Naive thymus-derived CD4-positive, alpha-beta T cell (primary cell): Measurements from ENCODE around the gene DGCR2. TPM values are rescaled to one million over a fixed set of nuclear protein-coding genes. Genes with fewer than 3 reads are reported as not detected.
"Not testable (repeated sequence)": the region's sequence is repeated elsewhere in the genome, so short reads cannot be mapped to it uniquely, and the experiment has no call there.

Experiments
- ATAC-seq: fragments of 150-1000 bp; cut with Tn5 transposase; 2 replicates; pipeline ENCODE4 v1.10.0; 2021; ENCODE audit warnings: mild to moderate bottlenecking, moderate library complexity
- CTCF ChIA-PET: fragments of 350-600 bp; sonication (Branson Sonifier 250); formaldehyde crosslinking; loops from one replicate; lab custom pipeline; 2021; ENCODE audit warnings: antibody characterized with exemption; lab: Charles Lee
- POLR2A ChIA-PET: fragments of 350-600 bp; sonication (Branson Sonifier 250); formaldehyde crosslinking; loops from one replicate; lab custom pipeline; 2021; ENCODE audit warnings: antibody characterized with exemption, inconsistent platforms; lab: Charles Lee
- DNase-seq, 9 donors: peaks; one replicate each; pipeline versions ENCODE4 v3.0.0 to v3.0.0-alpha.2; 2020 to 2022; ENCODE audit warnings: mixed read lengths in 1 of 9
- H3K27ac ChIP-seq: one replicate; pipeline ENCODE4 v1.7.0; 2013; ENCODE audit warnings: mild to moderate bottlenecking, low read depth, low read length, moderate library complexity
- H3K27me3 ChIP-seq, 2 donors: one replicate each; pipeline ENCODE4 v1.7.0; 2013; ENCODE audit warnings: low read length in 2 of 2, mild to moderate bottlenecking in 2 of 2, moderate library complexity in 2 of 2; ENCODE audit not compliant: control insufficient read depth in 2 of 2, insufficient read depth in 2 of 2
- H3K36me3 ChIP-seq, 3 experiments: 1 replicate in 2 of 3; 2 replicates in 1 of 3; pipeline ENCODE4 v1.7.0; 2013; ENCODE audit warnings: low read length in 3 of 3, mild to moderate bottlenecking in 3 of 3, moderate library complexity in 1 of 3; ENCODE audit not compliant: insufficient read depth in 3 of 3, control insufficient read depth in 2 of 3
- H3K4me1 ChIP-seq, 2 donors: one replicate each; pipeline ENCODE4 v1.7.0; 2013; ENCODE audit warnings: low read length in 2 of 2, mild to moderate bottlenecking in 2 of 2, moderate library complexity in 1 of 2; ENCODE audit not compliant: control insufficient read depth in 2 of 2, insufficient read depth in 2 of 2
- H3K4me3 ChIP-seq: 2 replicates; pipeline ENCODE4 v1.7.0; 2013; ENCODE audit warnings: mild to moderate bottlenecking, low read length
- H3K9me3 ChIP-seq, 3 experiments: 1 replicate in 2 of 3; 2 replicates in 1 of 3; pipeline ENCODE4 v1.7.0; 2013; ENCODE audit warnings: low read length in 3 of 3; ENCODE audit not compliant: control insufficient read depth in 2 of 3
- H3K27ac Mint-ChIP-seq, 9 donors: one replicate each; pipeline ENCODE4 v1.8.0; 2020 to 2022; ENCODE audit warnings: mixed read lengths in 9 of 9, mild to moderate bottlenecking in 8 of 9, moderate library complexity in 5 of 9, inconsistent platforms in 2 of 9
- H3K27me3 Mint-ChIP-seq, 5 donors: one replicate each; pipeline ENCODE4 v1.8.0; 2021 to 2022; ENCODE audit warnings: mixed read lengths in 5 of 5, mild to moderate bottlenecking in 1 of 5
- H3K36me3 Mint-ChIP-seq, 5 donors: one replicate each; pipeline ENCODE4 v1.8.0; 2020 to 2022; ENCODE audit warnings: mixed read lengths in 5 of 5, mild to moderate bottlenecking in 3 of 5, inconsistent platforms in 1 of 5
- H3K4me1 Mint-ChIP-seq, 7 donors: one replicate each; pipeline ENCODE4 v1.8.0; 2020 to 2022; ENCODE audit warnings: mixed read lengths in 7 of 7, mild to moderate bottlenecking in 3 of 7, inconsistent platforms in 1 of 7
- H3K4me3 Mint-ChIP-seq, 10 donors: one replicate each; pipeline ENCODE4 v1.8.0; 2020 to 2022; ENCODE audit warnings: mild to moderate bottlenecking in 10 of 10, mixed read lengths in 10 of 10, moderate library complexity in 6 of 10, inconsistent platforms in 2 of 10
- H3K9me3 Mint-ChIP-seq, 11 donors: one replicate each; pipeline ENCODE4 v1.8.0; 2020 to 2022; ENCODE audit warnings: mixed read lengths in 11 of 11, mild to moderate bottlenecking in 4 of 11, inconsistent platforms in 1 of 11, moderate library complexity in 1 of 11
- intact Hi-C, 2 donors: fragments of 100-400 bp; cut with micrococcal nuclease; formaldehyde crosslinking; loops; one replicate each; pipeline ENCODE4 v1.15.1; 2023
- polyA plus RNA-seq, 2 donors: library from polyadenylated mRNA; unstranded; fragments of 300-500 nt; fragmentation: Illumina TruSeq; gene quantifications; one replicate each; pipeline ENCODE4 v1.2.3, GENCODE V29; 2021
- total RNA-seq, 6 experiments: library from RNA in 5 of 6; stranded (reverse) in 5 of 6; gene quantifications; 1 replicate in 5 of 6; 2 replicates in 1 of 6; pipeline ENCODE4 v1.2.3 and lab custom pipeline; 2021 to 2026

DGCR2 gene
- total and polyA plus RNA-seq, 7 experiments from 2014 or later: 38.8 to 81.9 (median 50.4) TPM

DNA sequence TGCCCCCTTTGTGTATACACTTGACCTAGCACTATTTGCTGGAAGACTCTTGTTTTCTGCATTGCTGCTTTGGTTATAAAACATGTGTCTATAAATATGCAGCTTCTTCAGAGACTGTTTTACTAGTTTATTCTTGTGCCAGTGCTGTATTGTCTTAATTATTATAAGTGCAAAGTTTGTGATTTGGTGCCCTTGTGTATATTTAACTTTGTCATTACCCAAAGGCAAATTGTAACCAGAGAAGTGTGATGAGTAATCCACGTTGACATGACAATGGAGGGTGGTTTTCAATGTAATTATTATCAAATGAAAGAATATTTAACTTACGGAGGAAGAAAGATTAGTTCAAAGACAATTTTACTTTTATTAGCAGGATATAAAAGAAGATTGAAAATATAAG, 111.1 kb downstream of the DGCR2 start:
- CTCF ChIA-PET: no interaction called here

DNA sequence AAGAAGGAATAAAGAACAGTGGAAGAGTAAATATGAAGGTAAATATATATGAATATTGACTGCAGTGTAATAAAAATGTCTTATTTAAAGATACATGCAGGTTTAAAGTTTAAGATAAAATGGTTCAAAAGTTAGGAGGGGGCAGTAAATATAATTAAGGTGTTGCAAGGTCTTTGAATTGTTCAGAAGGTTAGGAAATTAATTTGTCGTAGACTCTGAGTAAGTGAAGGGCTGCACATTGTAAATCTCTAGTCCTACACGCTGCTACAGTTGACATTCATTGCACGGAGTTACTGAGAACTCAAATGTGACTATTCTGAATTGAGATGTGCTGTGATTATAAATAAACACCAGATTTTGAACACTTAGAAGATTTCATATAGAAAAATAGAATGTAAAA, 116.3 kb downstream of the DGCR2 start:
- no peak overlapping the region for H3K4me3 Mint-ChIP-seq
- H3K36me3 ChIP-seq: no peaks in the 10 kb centered on the region
- H3K9me3 Mint-ChIP-seq: peaks cover 0 to 1% (median 0%) of the 10 kb centered on the region in 11 donors
- ChIA-PET CTCF (no interaction called here), POLR2A (no interaction called here)
- no peak for ATAC-seq
- H3K36me3 Mint-ChIP-seq: no peaks in the 10 kb centered on the region
- no peak overlapping the region for H3K27ac ChIP-seq
- intact Hi-C loops: no loop called here
- H3K4me1 Mint-ChIP-seq: no peaks in the 10 kb centered on the region
- H3K27me3 ChIP-seq: no peaks in the 10 kb centered on the region
- DNase-seq: no peak
- no peaks in the 10 kb centered on the region for H3K4me1 ChIP-seq
- no peak overlapping the region for H3K27ac Mint-ChIP-seq
- no peaks in the 10 kb centered on the region for H3K9me3 ChIP-seq
- H3K27me3 Mint-ChIP-seq: peaks cover 18 to 40% (median 32%) of the 10 kb centered on the region in 5 donors
- no peak overlapping the region for H3K4me3 ChIP-seq

More for the DNA sequence above, 111.1 kb downstream of the DGCR2 start:
- Histone ChIP-seq H3K27ac (no peak overlapping the region), H3K4me3 (no peak overlapping the region), H3K4me1 (no peaks in the 10 kb centered on the region), H3K27me3 (no peaks in the 10 kb centered on the region), H3K9me3 (no peaks in the 10 kb centered on the region), H3K36me3 (no peaks in the 10 kb centered on the region)
- no peaks in the 10 kb centered on the region for H3K4me1 Mint-ChIP-seq
- DNase-seq: no peak
- H3K4me3 Mint-ChIP-seq: no peak overlapping the region
- ATAC-seq: no peak
- no peak overlapping the region for H3K27ac Mint-ChIP-seq
- POLR2A ChIA-PET: no interaction called here
- no peaks in the 10 kb centered on the region for H3K36me3 Mint-ChIP-seq
- peaks cover 9 to 37% (median 22%) of the 10 kb centered on the region in 5 donors for H3K27me3 Mint-ChIP-seq
- no peaks in the 10 kb centered on the region for H3K9me3 Mint-ChIP-seq
- intact Hi-C loops: no loop called here

DNA sequence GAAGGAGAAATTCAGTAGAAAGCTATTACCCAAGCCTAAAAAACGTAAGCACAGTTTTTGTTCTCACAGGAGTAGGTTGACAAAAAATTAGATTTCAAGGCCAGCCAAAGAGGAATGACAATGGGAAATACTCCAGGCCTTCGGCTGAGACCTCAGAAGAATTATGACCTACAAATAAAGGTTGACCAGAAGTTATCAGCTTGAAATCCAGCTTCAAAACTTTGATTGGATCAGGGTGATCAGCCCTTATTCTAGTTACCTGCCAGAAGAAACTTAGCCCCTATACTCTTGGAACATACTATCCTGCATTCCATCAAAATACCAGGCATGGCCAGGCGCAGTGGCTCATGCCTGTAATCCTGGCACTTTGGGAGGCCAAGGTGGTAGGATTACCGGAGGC, 117.7 kb downstream of the DGCR2 start:
- CTCF ChIA-PET: no interaction called here
- intact Hi-C loops: no loop called here
- Mint-ChIP-seq H3K36me3 (no peaks in the 10 kb centered on the region), H3K4me1 (no peaks in the 10 kb centered on the region), H3K4me3 (no peak overlapping the region), H3K27me3 (peaks cover 18 to 46% (median 26%) of the 10 kb centered on the region in 5 donors), H3K27ac (no peak overlapping the region), H3K9me3 (peaks cover 0 to 1% (median 0%) of the 10 kb centered on the region in 11 donors)
- no peaks in the 10 kb centered on the region for H3K4me1 ChIP-seq
- no peak overlapping the region for H3K27ac ChIP-seq
- H3K36me3 ChIP-seq: no peaks in the 10 kb centered on the region
- DNase-seq: no peak
- ATAC-seq: no peak
- no peaks in the 10 kb centered on the region for H3K27me3 ChIP-seq
- POLR2A ChIA-PET: no interaction called here
- no peaks in the 10 kb centered on the region for H3K9me3 ChIP-seq
- no peak overlapping the region for H3K4me3 ChIP-seq

DNA sequence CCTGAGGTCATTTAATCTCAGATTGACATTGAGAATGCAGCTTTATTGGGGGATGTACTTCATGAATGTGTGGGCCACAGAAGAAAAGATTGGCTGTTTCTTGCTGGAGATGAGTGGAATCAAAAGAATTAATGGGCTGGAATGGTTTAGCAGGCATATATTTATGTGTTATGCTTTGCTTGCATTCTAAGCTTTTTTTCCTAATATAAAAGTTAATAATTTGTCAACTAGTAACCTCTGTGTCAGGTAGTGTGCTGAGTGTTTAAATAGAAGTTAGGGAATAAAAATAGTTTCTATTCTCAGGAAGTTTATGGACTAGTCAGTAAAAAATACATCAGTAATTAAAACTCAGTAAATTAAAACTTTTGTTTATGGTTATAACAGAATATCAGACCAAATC, 118.7 kb downstream of the DGCR2 start:
- Mint-ChIP-seq H3K27me3 (peaks cover 18 to 51% (median 29%) of the 10 kb centered on the region in 5 donors), H3K9me3 (peaks cover 0 to 1% (median 0%) of the 10 kb centered on the region in 11 donors), H3K27ac (no peak overlapping the region), H3K4me3 (no peak overlapping the region), H3K4me1 (no peaks in the 10 kb centered on the region), H3K36me3 (no peaks in the 10 kb centered on the region)
- CTCF ChIA-PET: no interaction called here
- Histone ChIP-seq H3K27ac (no peak overlapping the region), H3K9me3 (no peaks in the 10 kb centered on the region), H3K4me3 (no peak overlapping the region), H3K4me1 (no peaks in the 10 kb centered on the region), H3K27me3 (no peaks in the 10 kb centered on the region), H3K36me3 (no peaks in the 10 kb centered on the region)
- POLR2A ChIA-PET: no interaction called here
- DNase-seq (no peak), ATAC-seq (no peak)
- intact Hi-C loops: no loop called here

DNA sequence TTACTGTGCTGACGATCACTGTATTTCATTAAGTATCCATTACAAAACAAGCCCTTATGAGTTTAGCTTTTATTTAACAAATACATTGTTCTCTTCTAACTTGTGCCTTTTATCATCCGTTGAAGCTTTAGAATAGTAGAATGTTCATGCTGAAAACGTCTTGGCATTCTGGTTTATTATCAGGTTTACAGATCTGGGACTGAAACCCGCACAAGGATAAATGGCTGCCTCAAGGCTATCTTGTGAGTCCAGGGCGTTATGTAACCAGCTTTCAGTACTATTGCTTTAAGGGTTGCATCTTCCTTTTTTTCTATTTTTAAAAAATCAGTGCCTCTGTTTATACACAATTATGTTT, 119.6 kb downstream of the DGCR2 start:
- DNase-seq (no peak), ATAC-seq (no peak)
- no peaks in the 10 kb centered on the region for H3K36me3 Mint-ChIP-seq
- no peak overlapping the region for H3K4me3 Mint-ChIP-seq
- no peak overlapping the region for H3K27ac Mint-ChIP-seq
- H3K4me1 Mint-ChIP-seq: no peaks in the 10 kb centered on the region
- no peak overlapping the region for H3K4me3 ChIP-seq
- no peaks in the 10 kb centered on the region for H3K4me1 ChIP-seq
- no peak overlapping the region for H3K27ac ChIP-seq
- H3K9me3 ChIP-seq: no peaks in the 10 kb centered on the region
- H3K9me3 Mint-ChIP-seq: peaks cover 0 to 1% (median 0%) of the 10 kb centered on the region in 11 donors
- H3K36me3 ChIP-seq: no peaks in the 10 kb centered on the region
- H3K27me3 ChIP-seq: no peaks in the 10 kb centered on the region
- intact Hi-C loops: no loop called here
- ChIA-PET CTCF (no interaction called here), POLR2A (no interaction called here)
- peaks cover 20 to 58% (median 29%) of the 10 kb centered on the region in 5 donors for H3K27me3 Mint-ChIP-seq

DNA sequence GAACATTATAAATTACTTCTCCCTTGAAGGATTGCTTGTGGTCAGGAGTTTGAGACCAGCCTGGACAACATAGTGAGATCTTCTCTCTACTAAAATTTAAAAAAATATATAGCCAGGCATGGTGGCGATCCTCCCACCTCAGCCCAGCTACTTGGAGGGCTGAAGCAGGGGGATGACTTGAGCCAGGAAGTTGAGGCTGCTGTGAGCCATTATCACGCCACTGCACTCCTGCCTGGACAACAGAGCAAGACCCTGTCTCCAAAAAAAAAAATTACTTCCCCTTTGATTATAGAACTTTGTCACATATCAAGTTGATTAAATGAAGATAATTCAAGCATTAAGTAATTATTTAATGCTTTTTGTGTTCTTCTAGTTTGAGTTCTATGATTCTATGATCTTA, 121.0 kb downstream of the DGCR2 start:
- no peaks in the 10 kb centered on the region for H3K4me1 ChIP-seq
- ATAC-seq (no peak), DNase-seq (no peak)
- no peaks in the 10 kb centered on the region for H3K36me3 ChIP-seq
- Mint-ChIP-seq H3K27me3 (peaks cover 23 to 58% (median 32%) of the 10 kb centered on the region in 5 donors), H3K4me3 (no peak overlapping the region), H3K36me3 (no peaks in the 10 kb centered on the region), H3K4me1 (peaks cover 0 to 3% (median 0%) of the 10 kb centered on the region in 7 donors), H3K27ac (no peak overlapping the region), H3K9me3 (peaks cover 0 to 1% (median 0%) of the 10 kb centered on the region in 11 donors)
- no peaks in the 10 kb centered on the region for H3K9me3 ChIP-seq
- POLR2A ChIA-PET: no interaction called here
- H3K27ac ChIP-seq: no peak overlapping the region
- intact Hi-C loops: no loop called here
- H3K27me3 ChIP-seq: no peaks in the 10 kb centered on the region
- H3K4me3 ChIP-seq: no peak overlapping the region
- CTCF ChIA-PET: no interaction called here

DNA sequence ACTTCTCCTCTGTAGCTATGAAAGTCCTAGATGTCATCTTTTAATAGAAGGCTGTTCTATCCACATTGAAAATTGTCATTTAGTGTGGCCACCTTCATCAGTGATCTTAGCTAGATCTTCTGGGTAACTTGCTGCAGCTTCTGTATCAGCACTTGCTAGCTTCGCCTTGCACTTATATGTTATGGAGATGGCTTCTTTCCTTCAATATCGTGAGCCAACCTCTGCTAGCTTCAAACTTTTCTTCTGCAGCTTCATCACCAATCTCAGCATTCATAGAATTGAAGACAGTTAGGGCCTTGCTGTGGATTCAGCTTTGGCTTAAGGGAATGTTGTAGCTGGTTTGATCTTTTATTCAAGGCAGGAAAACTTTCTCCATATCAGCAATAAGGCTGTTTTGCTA, 122.1 kb downstream of the DGCR2 start:
- H3K4me3 Mint-ChIP-seq, H3K27me3 ChIP-seq, H3K4me1 Mint-ChIP-seq, H3K27ac ChIP-seq, H3K4me3 ChIP-seq, H3K9me3 Mint-ChIP-seq, H3K4me1 ChIP-seq, DNase-seq, intact Hi-C loops, H3K27ac Mint-ChIP-seq, POLR2A ChIA-PET, H3K36me3 ChIP-seq, ATAC-seq, H3K36me3 Mint-ChIP-seq, CTCF ChIA-PET, H3K9me3 ChIP-seq: not testable (repeated sequence)
- H3K27me3 Mint-ChIP-seq: peaks cover 21 to 52% (median 26%) of the 10 kb centered on the region in 5 donors
